ENCODE data around the gene RPS6KA5.

RPS6KA5 gene

DNA sequence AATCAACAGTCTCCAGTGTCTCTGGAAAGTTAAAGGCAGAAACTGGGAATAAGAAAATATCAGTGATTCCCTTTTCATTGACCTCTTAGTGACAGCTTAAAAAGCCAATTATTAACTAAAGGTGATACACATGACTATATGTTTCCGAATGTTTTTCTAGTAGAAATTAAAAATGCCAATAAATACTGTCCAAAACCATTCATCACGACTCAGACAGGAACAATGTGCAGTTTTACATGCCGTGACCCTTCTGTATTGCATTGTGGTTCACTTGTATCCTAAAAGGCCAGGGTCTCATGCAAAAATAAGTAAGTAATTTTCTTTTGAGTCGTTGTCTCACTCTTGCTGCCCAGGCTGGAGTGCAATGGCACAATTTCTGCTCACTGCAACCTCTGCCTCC lies 138.3 kb downstream of the RPS6KA5 start:
- DNase-seq = no peak

DNA sequence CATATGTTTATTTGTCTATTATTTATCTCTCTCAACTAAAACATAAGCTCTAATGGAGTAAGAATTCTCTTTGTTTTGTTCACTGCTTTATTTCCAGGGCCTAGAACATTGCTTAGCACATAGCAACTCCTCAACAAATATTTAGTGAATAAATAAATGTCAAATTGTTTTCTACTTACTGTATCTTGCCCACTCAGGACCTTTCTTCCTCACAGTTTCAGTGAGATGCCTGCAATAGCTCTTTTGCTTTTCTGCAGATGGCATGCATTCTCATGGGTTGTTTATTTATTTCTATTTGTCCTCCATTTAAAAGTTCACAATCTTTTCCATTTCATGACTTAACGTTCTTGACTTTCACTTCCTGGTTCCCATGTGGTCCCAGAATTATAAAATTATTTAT lies 149.3 kb downstream of the RPS6KA5 start:
- no peak for DNase-seq

DNA sequence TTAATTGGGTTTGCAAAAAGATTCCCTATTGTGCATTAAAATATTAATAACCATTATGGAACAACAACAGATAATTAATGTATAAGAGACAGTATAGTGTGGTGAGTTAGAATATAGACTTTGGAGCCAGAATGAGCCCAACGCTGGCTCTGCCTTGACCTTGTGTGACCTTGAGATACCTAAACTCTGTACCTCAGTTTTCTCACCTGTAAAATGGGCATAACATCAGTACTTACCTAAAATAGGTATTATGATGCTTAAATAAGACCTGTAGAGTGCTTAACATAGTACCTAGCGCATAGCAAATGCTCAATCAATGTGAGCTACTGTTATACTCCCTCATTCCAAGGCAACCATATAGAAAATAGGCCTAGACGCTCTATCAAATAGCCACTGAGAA lies 153.3 kb downstream of the RPS6KA5 start:
- no peak for DNase-seq

DNA sequence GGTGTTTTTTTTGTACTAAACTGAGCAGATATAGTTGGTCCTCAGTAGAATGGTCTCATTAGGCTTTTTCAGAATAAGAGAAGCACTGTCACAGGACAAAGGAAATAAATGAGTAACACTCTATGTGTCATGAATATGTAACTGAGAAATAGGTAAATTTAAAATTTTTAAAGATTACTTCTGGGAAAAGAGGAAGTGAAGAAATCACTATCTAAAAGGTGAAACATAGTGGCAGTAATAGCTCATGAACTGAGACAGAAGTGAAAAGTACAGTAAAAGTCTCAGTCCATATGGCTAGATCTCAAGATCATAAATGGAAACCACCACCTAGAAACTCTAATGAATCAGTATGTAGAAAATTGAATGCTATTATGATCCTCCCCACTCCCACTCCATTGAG lies 154.9 kb downstream of the RPS6KA5 start:
- no peak for DNase-seq

DNA sequence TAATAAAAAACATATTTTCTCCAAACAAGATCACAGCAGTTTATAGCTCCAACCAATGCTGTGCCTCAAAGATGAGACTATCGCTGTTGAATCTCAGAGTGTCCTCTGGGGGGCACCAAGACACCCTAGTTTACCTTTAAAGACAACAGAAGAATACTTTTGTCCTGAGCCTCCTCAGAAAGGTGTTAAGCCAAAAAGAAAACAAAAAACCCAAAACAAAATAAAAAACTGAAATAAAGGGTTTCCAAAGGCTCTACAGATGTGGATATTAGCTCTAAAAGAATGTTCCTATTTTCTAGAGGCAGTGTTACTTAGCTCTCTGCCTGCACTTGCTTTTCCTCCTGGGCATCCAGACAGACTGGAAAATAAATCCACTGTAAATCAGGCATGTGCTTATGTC lies 157.3 kb downstream of the RPS6KA5 start:
- DNase-seq = peak; percentile 79

DNA sequence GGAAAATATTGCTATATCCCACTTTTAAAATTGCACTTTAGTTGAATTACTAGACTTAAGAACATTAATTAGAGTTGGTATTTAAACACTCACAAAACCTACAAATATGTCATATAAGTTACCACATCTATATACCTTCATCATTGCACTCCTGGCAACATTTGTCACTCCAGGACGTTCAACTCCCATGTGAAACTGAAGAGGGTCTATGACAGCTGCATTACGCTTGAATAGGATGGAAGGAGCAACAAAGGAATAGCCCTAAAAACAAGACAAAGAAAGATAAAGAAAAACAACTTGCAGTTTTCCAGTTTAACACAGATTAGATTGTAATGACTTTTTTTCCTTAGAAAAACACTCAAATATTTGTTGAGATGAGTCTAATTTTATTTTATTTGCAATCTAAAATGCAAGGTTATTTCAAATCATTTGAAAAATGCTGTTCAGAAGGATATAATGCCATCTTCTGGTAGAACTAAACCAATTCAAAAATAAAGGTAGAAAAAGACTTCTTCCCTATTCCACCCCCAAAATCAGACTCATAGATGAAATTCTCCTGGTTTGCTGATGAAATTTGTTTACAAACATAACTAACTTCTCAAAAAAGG lies 159.9 kb downstream of the RPS6KA5 start:
- DNase-seq = peak; percentile 54

DNA sequence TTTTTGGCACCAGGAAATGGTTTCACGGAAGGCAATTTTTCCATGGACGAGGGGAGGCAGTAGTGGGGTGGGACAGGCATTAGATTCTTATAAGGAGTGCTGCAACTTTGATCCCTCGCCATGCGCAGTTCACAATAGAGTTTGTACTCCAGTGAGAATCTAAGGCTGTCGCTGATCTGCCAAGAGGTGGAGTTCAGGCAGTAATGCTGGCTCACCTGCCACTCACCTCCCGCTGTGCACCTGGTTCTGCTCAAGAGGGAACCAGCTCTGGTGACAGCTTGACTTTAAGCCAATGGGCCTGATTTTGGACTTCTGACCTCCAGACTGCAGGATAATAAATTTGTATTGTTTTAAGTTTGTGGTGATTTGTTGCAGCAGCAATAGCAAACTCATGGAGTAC lies 163.4 kb downstream of the RPS6KA5 start:
- no peak for DNase-seq

DNA sequence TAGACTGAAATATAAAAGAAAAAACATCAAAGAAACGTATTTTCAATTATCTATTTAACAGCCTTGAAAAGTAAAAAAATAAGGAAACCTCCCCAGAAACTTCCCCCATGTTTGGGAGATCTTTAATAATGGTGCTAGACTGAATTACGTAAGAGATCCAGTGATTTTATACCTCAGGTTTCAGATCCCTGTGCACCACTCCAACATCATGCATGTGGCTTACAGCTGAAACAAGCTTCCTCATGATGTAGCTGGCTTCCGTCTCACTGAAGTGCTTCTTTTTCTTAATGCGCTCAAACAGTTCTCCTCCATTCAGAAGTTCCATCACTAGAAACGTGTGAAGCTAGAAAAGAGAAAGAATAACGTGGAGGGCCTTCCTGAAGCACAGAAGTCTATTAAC lies 166.2 kb downstream of the RPS6KA5 start:
- no peak for DNase-seq

DNA sequence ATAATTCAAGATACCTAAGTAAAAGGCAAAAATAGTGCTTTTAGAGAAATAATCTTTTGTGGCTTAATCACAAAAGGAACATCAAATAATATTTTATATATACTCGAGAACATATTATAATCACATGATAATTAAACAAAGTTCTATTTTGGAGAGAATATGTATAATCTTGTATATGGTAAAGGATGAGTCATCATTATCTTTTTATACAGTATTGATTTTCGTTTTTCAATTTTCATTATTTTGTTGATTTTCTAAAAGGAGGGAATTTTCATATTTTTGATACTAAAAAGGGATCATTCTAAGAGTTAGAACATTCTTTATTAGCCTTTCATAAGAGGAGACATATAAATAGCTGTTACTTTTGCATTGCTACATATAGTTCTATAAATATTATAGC lies 166.9 kb downstream of the RPS6KA5 start:
- DNase-seq = no peak

DNA sequence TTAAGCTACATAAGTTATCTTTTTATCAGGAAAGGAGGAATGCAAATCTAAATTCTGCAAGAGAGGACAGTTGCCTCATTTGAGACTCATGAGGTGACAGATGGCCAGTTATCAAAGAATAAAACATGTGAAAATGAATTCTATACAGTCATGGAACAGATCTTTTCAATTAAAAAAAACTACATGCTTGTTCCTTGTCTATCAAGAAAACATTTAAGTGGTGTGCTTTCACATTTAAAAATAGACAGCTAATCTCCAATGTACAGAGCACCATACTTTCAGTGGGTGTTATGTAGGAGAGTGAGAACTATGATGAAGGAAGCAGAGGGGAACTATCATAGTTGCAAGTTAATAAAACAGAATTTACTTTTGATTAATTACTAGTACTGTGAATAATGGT lies 167.5 kb downstream of the RPS6KA5 start:
- DNase-seq = no peak

DNA sequence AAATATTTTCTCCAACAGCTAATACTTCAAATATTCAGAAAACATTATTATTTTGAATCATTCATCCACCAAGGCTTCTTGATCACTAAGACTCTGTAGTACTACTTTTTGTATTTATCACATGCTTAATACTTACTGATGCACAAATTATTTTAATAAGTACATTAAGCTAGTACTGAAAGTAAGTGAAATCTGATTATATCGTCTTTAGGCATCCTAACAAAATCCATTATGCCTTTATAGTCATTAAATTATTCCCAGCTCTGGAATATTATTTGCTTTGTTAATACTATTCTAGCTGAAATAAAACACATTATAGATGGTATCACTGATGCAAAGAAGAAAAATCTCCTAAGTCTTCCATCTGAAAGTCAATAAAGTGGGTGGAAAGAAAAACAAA lies 169.1 kb downstream of the RPS6KA5 start:
- no peak for DNase-seq

DNA sequence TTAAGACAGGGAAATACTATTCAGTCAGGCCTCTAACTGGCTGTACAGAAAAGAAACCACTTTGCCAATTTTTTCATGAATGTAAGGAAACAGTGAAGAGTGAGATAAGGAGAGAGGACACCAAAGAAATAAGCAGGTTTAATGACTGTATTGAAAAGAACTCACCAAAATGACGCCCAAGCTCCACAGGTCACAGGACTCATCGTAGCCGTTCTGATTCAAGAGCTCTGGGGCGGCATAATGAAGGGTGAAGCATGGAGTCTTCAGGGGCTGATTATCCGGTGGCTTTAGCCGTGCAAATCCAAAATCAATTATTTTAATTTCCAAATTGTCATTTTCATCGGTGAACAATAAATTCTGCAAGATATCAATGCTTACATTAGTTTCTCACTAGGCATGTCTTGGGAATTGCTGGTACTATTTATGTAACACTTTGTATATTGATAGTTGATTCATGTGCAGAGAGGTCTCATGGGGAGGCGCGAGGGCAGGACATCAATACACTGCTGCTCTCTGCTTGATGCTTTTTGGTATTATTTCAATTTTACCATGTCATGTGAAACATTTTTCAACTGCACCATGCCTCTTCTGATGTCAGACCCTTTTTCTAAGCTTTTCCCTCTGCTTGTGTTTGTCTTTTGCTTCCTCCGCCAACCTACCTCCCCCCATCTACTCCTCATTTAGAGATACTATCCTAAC lies 170.0 kb downstream of the RPS6KA5 start:
- DNase-seq = peak; percentile 18

DNA sequence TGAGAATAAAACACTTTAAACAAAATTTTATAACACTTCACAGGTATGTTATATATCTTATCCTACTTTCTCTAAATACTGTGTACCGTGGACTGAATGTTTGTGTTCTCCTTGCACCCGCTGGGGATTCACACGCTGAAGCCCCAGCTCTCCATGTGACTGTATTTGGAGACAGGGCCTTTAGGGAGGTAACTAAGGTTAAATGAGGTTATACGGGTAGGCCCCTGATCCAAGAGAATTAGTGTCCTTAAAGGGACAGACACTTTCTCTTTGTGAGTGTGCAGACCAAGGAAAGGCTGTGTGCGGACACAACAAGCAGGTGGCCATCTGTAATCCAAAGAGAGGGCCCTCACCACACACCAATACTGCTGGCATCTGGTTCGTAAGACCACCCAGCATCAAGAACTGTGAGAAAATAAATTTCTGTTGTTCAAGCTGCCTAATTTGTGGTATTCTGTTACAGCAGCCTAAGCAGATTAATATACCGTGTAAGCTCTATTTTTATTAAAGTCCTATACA lies 174.1 kb downstream of the RPS6KA5 start:
- no peak for DNase-seq

DNA sequence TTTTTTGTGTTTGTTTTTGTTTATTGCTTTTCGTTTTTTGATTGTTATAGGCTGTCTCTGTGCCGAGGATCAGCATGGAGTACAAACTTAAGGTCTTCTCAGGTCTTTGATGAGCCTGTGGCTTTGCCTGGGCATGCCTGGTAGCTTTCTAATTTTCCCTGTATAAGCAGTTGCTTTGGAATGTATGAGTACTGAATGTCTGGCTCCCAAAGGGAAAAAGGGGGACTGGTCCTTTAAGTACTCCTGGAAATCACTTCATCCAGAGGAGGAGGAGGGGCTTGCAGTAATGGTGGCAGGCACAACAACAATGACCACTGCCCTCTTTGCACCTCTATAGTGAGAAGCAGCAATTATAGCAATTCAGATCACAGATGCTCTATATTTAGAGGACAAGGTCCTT lies 176.7 kb downstream of the RPS6KA5 start:
- no peak for DNase-seq

DNA sequence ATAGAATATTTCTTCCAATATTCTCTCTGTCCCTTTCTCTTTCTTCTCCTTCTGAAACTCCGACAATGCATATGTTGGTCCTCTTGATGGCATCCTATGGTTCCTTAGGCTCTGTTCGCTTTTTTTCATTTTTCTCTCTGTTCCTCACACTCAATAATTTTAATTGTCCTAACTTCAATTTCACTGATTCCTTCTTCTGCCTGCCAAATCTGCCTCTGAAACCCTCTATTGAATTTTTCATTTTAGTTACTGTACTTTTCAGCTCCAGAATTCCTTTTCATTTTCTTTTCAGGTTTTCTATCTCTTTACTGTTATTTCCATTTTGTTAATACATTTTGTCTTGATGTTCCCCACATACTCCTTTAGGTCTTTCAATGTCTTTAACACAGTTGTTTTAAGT lies 177.2 kb downstream of the RPS6KA5 start:
- no peak for DNase-seq

DNA sequence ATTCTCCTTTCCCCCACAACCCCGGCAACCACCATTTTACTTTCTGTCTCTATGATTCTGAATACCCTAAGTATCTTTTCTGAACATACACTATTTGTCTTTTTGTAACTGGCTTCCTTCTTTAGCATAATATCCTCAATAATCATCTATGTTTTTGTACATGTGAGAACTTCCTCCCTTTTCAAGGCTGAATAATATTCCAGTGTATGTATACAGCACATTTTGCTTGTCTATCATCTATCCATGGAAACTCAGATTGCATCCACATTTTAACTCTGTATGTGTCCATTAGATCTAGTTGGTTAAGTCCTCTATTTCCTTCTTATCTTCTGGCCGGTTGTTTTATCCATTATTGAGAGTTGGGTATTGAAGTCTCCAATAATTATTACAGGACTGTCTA lies 180.2 kb downstream of the RPS6KA5 start:
- DNase-seq = no peak

DNA sequence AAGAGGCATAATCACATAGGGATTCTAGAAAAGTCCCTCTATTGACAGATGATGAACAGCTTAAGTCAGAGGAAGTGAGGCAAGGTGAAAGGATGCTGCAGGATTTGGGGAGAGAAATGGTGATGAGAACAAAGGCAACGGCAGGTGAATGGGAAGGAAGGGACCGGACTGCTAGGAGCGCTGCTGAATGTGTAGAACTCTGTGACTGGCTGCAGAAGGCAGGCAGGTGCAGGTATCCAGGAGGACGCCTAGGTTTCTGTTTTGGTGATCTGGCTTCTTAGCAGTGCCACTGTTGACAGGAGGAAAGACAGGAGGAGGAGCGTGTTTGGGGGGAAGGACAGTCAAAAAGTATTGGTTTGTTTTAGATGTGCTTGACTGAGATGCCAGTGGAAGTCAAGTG lies 185.8 kb downstream of the RPS6KA5 start:
- DNase-seq = no peak

DNA sequence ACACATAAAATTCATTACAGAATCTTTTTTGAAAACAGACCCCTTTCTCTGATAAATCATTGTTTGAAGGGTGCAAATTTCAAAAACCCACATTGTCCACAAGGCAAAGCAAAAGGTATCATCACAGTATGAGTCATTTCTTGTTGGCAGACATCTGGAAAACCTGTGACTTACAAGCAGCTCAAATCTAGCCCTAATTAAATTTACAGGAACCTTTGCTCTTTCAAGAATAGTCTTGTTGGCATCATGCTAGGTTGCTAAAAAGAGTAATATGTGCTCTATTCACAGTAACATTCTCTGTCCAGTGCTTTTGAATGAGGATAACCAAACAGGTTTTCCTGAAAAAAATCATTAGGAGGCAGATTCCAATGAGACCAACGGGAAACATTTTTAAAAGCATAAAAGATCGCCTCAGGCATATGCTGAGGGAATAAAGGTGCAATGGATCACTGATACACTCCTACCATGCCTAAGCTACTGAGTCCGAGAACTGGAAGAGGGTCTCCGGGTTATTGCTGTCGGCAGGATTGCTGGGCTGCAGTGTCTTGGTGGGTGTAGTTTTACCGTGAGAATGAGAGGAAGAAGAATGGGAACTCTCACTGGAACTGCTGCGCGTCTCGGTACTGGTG lies 188.7 kb downstream of the RPS6KA5 start:
- no peak for DNase-seq

DNA sequence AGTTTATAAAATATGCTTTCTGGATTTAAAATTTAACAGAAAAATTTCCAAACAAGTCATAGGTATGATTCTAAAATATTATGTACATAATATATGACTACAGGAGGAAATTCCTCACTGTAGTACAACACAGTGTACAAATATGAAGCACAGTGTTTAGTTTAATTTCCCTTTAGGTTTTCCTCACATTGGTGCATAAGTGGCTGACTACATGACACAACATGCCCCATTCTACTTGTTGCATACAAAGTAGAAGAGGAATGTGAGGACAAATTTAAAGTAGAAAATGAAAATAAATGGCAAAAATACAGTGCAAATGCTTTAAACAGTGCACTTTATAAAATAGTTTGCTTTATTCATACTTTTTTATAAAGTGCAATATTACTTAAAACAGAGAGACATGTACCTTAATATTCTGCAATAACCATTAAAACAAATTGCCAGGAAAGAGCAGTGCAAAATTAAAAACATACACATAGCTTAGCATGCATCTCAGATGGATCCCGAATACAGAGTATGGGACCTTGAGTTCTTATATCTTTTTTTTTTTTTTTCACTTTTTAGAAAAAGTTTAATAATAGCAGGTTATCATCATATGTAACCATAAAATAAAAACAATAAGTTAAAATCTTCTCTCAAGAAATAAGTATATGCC lies 189.4 kb downstream of the RPS6KA5 start:
- no peak for DNase-seq

DNA sequence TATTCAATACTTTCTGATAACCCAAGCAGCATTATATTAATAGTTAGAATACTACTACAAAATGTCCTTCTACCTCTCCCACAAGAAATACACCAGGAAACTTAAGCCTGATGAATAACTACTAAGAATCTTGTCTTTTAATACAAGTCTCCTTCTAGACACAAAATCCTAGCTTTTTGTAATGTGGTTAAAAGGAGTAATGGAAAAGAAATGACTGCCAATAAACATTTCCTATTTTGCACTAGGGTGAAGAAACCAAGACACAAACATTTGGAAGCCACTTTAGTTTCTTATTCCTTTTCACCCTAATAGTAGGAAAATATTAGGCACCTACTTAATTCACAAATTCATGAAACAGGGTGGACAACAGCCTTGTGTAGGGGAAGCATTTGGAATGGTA lies 192.9 kb downstream of the RPS6KA5 start:
- DNase-seq = no peak

DNA sequence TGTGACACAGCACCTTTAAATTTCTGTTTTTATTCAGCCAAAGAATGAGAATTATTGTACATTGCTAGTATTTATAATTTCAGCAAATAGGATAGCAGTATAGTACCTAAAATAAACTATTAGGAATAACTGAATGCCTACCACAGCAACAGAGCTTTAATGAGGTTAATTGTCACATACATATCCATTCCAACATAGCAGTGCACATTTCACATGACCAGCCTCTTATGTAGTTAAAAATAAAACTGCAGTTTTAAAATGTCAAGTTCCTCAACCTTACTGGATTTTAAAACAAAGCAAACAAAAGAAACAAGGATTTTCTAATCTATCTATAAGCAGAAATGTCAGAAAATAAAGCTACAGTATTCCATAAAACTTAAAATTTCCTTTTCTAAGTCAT lies 193.6 kb downstream of the RPS6KA5 start:
- no peak for DNase-seq

DNA sequence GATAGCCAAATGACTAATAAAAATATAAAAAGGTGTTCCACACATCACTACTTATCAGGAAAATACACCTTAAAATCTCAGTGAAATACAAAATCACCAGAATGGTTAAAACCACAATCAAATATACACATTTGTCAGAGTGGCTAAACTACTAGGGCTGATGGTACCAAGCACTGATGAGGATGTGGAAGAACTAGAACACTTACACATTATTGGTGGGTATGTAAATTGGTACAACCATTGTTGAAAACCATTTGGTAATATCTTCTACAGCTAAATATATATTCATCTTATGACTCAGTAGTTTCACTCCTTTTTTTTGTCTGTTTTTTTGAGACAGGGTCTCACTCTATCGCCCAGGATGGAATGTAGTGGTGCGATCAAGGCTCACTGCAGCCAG lies 195.7 kb downstream of the RPS6KA5 start:
- DNase-seq = no peak

DNA sequence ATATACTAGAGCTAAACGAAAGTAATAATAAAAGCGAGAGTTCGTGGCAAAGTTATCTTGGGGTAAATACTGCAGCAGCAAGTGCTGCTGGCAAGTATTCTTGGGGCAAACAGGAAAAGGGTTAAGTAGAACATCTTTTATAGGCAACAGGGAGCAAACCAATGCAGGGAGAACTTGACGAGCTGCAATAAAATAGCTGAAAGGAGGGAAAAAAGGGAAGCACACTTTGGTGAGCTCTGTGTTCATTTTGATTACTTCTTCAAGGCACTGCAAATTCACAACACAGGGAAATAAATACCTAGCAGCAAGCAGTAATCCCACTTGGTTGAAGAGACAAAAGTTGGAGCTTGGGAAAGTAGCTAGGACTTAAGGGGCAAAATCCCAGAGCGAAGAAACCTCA lies 201.9 kb downstream of the RPS6KA5 start:
- no peak for DNase-seq

DNA sequence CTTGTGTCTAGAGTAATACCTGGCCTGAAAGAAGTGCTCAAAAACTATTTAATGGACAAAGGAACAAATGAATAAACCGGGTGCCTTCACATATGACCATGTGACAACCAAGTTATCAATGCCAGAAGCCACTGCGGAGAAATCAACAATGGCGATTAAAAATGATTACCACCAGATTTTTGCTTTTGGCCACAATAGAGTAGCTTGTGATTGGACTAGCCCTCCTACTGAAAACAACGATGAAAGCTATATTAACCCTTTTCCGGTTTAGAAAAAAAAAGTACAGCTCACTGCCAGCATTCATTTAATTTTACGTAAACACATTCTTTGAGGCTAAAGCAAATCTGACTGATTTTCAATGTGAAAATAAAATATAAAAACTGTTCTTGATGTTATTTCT lies 202.6 kb downstream of the RPS6KA5 start:
- DNase-seq = no peak

Data from eye (tissue), 1 donor.